T-helper 1 cell treated with Interleukin-12 subunit alpha and Interleukin-12 subunit beta and Interleukin-4 antibody, amounts not matched to agents 30 ng/mL and 1 ng/mL, for 36 hours (primary cell): ENCODE measurements around the gene SPAG5. TPM values are rescaled to one million over a fixed set of nuclear protein-coding genes. Genes with fewer than 3 reads are reported as not detected.

Source experiments
- intact Hi-C: fragments of 100-400 bp; cut with micrococcal nuclease; formaldehyde crosslinking; loops from one replicate; pipeline ENCODE4 v1.15.1; 2024
- total RNA-seq: library from RNA; stranded (reverse); gene quantifications from 2 replicates; pipeline ENCODE4 v1.2.3, GENCODE V29; 2022

The SPAG5 gene
- total RNA-seq, 1 donor from 2014 or later, result 96.4 TPM

DNA sequence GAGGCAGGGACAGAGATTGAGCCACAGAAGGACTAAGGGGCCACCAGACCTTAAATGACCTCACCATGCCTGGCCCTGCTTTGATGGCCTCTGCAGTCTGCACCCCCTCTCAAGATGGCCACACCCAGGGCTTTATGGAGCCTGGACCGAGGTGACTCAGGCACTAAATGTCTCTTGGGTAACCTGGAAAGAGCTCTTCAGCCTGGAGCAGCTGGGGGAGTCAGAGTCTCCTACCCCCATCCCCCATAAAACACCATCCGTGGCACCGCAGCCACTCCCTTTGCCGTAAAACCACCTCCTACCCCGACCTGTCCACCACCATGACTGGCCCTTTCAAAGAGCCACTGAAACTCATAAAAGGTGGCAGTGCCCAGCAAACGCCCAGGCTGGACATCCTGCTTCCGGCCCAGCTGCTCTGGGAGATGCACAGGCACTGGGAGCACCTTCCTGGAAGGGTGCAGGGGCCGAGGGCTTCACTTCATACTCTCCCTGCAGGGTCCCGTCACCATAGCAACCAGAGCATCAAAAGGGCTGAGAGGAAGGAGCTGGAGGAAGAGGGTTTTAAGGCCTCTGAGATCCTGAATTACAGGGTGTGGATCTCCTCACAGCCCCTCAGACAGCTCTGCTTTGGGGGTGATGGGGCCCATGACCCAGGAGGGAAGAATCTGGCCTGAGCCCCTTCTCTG is 70.4 kb downstream of the SPAG5 start:
- intact Hi-C loops, result no loop called here

GRCh38 chr17:28527859-28528258 is 71.0 kb downstream of the SPAG5 start:
- intact Hi-C loops, result no loop called here

Other genes with a start within 250 kb of the SPAG5 start
- 68.3 and 70.8 TPM in 2 replicates for gene POLDIP2, start 241.5 kb downstream of the SPAG5 start, total RNA-seq
- not detected in 2 replicates for gene SEBOX, start 233.8 kb downstream of the SPAG5 start, total RNA-seq
- 0.12 and 0.41 TPM in 2 replicates for gene VTN, start 228.7 kb downstream of the SPAG5 start, total RNA-seq
- gene SARM1, start 227.3 kb downstream of the SPAG5 start, total RNA-seq, result 29.1 and 29.8 TPM in 2 replicates
- gene SLC46A1, start 192.8 kb downstream of the SPAG5 start, total RNA-seq, result 2.3 and 2.9 TPM in 2 replicates
- gene SLC13A2, start 125.4 kb downstream of the SPAG5 start, total RNA-seq, result not detected in 2 replicates
- gene FOXN1, start 92.7 kb downstream of the SPAG5 start, total RNA-seq, result not detected in 2 replicates
- 138 and 160 TPM in 2 replicates for gene UNC119, start 46.4 kb downstream of the SPAG5 start, total RNA-seq
- gene PIGS, start 27.5 kb downstream of the SPAG5 start, total RNA-seq, result 71.9 and 73.6 TPM in 2 replicates
- gene ALDOC, start 22.1 kb downstream of the SPAG5 start, total RNA-seq, result 142 and 146 TPM in 2 replicates
- gene RSKR, start 15.2 kb upstream of the SPAG5 start, total RNA-seq, result 31.8 and 32.1 TPM in 2 replicates
- 162 and 172 TPM in 2 replicates for gene BLTP2, start 46.1 kb upstream of the SPAG5 start, total RNA-seq
- gene SDF2, start 62.9 kb upstream of the SPAG5 start, total RNA-seq, result 49.9 TPM in 2 replicates
- gene SUPT6H, start 63.2 kb upstream of the SPAG5 start, total RNA-seq, result 95.8 and 104 TPM in 2 replicates
- 5.3 and 7.1 TPM in 2 replicates for gene PROCA1, start 112.9 kb upstream of the SPAG5 start, total RNA-seq
- 9.0 and 9.4 TPM in 2 replicates for gene RAB34, start 118.8 kb upstream of the SPAG5 start, total RNA-seq
- gene RPL23A, start 121.0 kb upstream of the SPAG5 start, total RNA-seq, result 1,587 and 1,609 TPM in 2 replicates
- 1.1 and 1.2 TPM in 2 replicates for gene TLCD1, start 127.2 kb upstream of the SPAG5 start, total RNA-seq
- 5.4 and 6.5 TPM in 2 replicates for gene NEK8, start 129.8 kb upstream of the SPAG5 start, total RNA-seq
- 106 and 108 TPM in 2 replicates for gene TRAF4, start 145.0 kb upstream of the SPAG5 start, total RNA-seq
- gene FAM222B, start 243.8 kb upstream of the SPAG5 start, total RNA-seq, result 23.9 and 24.2 TPM in 2 replicates